ENCODE data around the gene CRYBG1.
A peak's percentile ranks its signal among the peaks of the same experiment; 100 is the strongest.

- TF ChIP-seq CTCF (IDR thresholded peaks at IDR 0.05) (peak; percentile 95), EZH2phosphoT487 (IDR thresholded peaks at IDR 0.05) (no peak), EZH2 (IDR thresholded peaks at IDR 0.05) (no peak)
Measured at GRCh38 chr6:106360410-106360988, at the start of gene CRYBG1.

All from neural progenitor cell (in vitro differentiated cells).